HG03457 (cell line): ENCODE results near the gene ZNF236.

ENCODE experiments used
- ATAC-seq: cut with Tn5 transposase; IDR thresholded peaks from one replicate; pipeline ENCODE4 v1.9.1; 2021; ENCODE audit warnings: moderate number of reproducible peaks; ENCODE audit not compliant: unreplicated experiment

ZNF236 gene

GRCh38 chr18:76821356-76821874, 942 bp upstream of the ZNF236 start:
- no peak for ATAC-seq

- peak; percentile 30 for ATAC-seq
Measured at GRCh38 chr18:76821875-76822505, 367 bp upstream of the ZNF236 start.

GRCh38 chr18:76823161-76823538, 793 bp downstream of the ZNF236 start:
- no peak for ATAC-seq

GRCh38 chr18:76823587-76824011, 1.2 kb downstream of the ZNF236 start:
- ATAC-seq, result no peak

- ATAC-seq, result no peak
Measured at GRCh38 chr18:76824145-76824676, 1.9 kb downstream of the ZNF236 start.

GRCh38 chr18:76824754-76825153, 2.4 kb downstream of the ZNF236 start:
- ATAC-seq, result no peak

GRCh38 chr18:76827205-76828200, 5.1 kb downstream of the ZNF236 start:
- no peak for ATAC-seq

- no peak for ATAC-seq
Measured at GRCh38 chr18:76834379-76834778, 12.0 kb downstream of the ZNF236 start.

GRCh38 chr18:76835380-76835779, 13.0 kb downstream of the ZNF236 start:
- ATAC-seq, result no peak

GRCh38 chr18:76837071-76837470, 14.7 kb downstream of the ZNF236 start:
- no peak for ATAC-seq

- no peak for ATAC-seq
Measured at GRCh38 chr18:76838182-76838581, 15.8 kb downstream of the ZNF236 start.

GRCh38 chr18:76839086-76839794, 16.9 kb downstream of the ZNF236 start:
- no peak for ATAC-seq

GRCh38 chr18:76842837-76843530, 20.6 kb downstream of the ZNF236 start:
- ATAC-seq, result no peak

GRCh38 chr18:76844144-76844543, 21.8 kb downstream of the ZNF236 start:
- ATAC-seq, result no peak

- ATAC-seq, result no peak
Measured at GRCh38 chr18:76844742-76845477, 22.6 kb downstream of the ZNF236 start.

- no peak for ATAC-seq
Measured at GRCh38 chr18:76846217-76846616, 23.9 kb downstream of the ZNF236 start.

- ATAC-seq, result no peak
Measured at GRCh38 chr18:76847916-76848315, 25.6 kb downstream of the ZNF236 start.

- ATAC-seq, result no peak
Measured at GRCh38 chr18:76850112-76850511, 27.8 kb downstream of the ZNF236 start.

GRCh38 chr18:76855594-76855993, 33.2 kb downstream of the ZNF236 start:
- no peak for ATAC-seq

GRCh38 chr18:76857476-76857875, 35.1 kb downstream of the ZNF236 start:
- ATAC-seq, result no peak
